Body of pancreas (tissue), 4 donors: Measurements from ENCODE around the gene TNS2. TPM values are rescaled to one million over a fixed set of nuclear protein-coding genes. Genes with fewer than 3 reads are reported as not detected.

Source experiments
- ATAC-seq: fragments of 150-250 bp; one replicate; pipeline ENCODE4 v1.9.1; 2016
- DNase-seq, 4 donors: peaks; one replicate each; pipeline ENCODE4 v3.0.0-alpha.2; 2019
- H3K27ac ChIP-seq, 4 donors: fragments of 200-600 bp; sonication (generic); 1 replicate in 3 of 4; 2 replicates in 1 of 4; pipeline versions ENCODE4 v1.5.1 to v1.6.1; 2016 to 2019; ENCODE audit warnings: mild to moderate bottlenecking in 1 of 4, mixed read lengths in 1 of 4, moderate library complexity in 1 of 4
- H3K27me3 ChIP-seq, 2 donors: fragments of 200-600 bp; sonication (generic); one replicate each; pipeline ENCODE4 v1.6.0; 2016; ENCODE audit warnings: mild to moderate bottlenecking in 1 of 2
- H3K36me3 ChIP-seq, 2 donors: fragments of 200-600 bp; sonication (generic); replicated peaks in 1 of 2; 2 replicates each; pipeline ENCODE4 v1.5.1; 2016; ENCODE audit warnings: low read depth in 2 of 2; ENCODE audit not compliant: insufficient read depth in 1 of 2
- H3K4me1 ChIP-seq: fragments of 200-600 bp; sonication (generic); one replicate; pipeline ENCODE4 v1.6.0; 2016
- H3K4me3 ChIP-seq, 2 donors: fragments of 200-600 bp; sonication (generic); 1 replicate in 1 of 2; 2 replicates in 1 of 2; pipeline ENCODE4 v1.5.1; 2016 to 2019
- H3K9me3 ChIP-seq, 3 donors: fragments of 200-600 bp; sonication (generic); 1 replicate in 2 of 3; 2 replicates in 1 of 3; pipeline ENCODE4 v1.5.1; 2016
- CTCF ChIP-seq, 7 experiments: fragments of 450-650 bp in 4 of 7; fragments of 200-600 bp in 3 of 7; sonication (generic) in 3 of 7; IDR thresholded peaks; one replicate each; pipeline ENCODE4 v1.5.1; 2016 to 2019; ENCODE audit warnings: antibody characterized with exemption in 7 of 7
- POLR2A ChIP-seq, 3 donors: fragments of 450-650 bp; IDR thresholded peaks; one replicate each; pipeline ENCODE4 v1.6.1; 2016; ENCODE audit warnings: antibody characterized with exemption in 3 of 3, mild to moderate bottlenecking in 2 of 3
- WGBS, 2 donors: methylation state at CpG; one replicate each; pipeline ENCODE4 v1.1.5; 2017; 5-methylcytosine and 5-hydroxymethylcytosine counted together
- intact Hi-C: fragments of 100-400 bp; cut with DNase I; formaldehyde crosslinking; loops from one replicate; pipeline ENCODE4 v1.15.1; 2023
- total RNA-seq, 2 donors: library from RNA; depleted of rRNA; stranded (reverse); fragments of >200 nt; gene quantifications; one replicate each; pipeline ENCODE4 v1.1.0, GENCODE V29; 2016

The TNS2 gene
- total RNA-seq, 2 donors from 2014 or later, result 75.5 to 113 TPM

- ATAC-seq, result no peak
- TF ChIP-seq POLR2A (IDR thresholded peaks at IDR 0.05) (no peak), CTCF (IDR thresholded peaks at IDR 0.05) (no peak)
These were observed 677 bp downstream of the TNS2 start for GRCh38 chr12:53050426-53051057.

GRCh38 chr12:53051058-53051880 lies 1.4 kb downstream of the TNS2 start:
- Histone ChIP-seq H3K27me3 (no peaks in the 10 kb centered on the region), H3K4me3 (no peak overlapping the region), H3K9me3 (no peaks in the 10 kb centered on the region), H3K36me3 (no peaks in the 10 kb centered on the region), H3K4me1 (peaks cover 83% of the 10 kb centered on the region), H3K27ac (peak overlapping the region; percentile 95 to 99 (median 98))
- 13 to 16% methylated on average over 10 to 11 of the region's 11 CpGs for WGBS, 2 donors
- peak; percentile 55 to 81 (median 74) for DNase-seq
- no peak for ATAC-seq
- intact Hi-C loops, result no loop called here
- TF ChIP-seq POLR2A (IDR thresholded peaks at IDR 0.05) (peak; percentile 27 to 46 (median 42)), CTCF (IDR thresholded peaks at IDR 0.05) (peak in 3 of 7 experiments; percentile 34 to 37 (median 35))

More at GRCh38 chr12:53050426-53051057, 677 bp downstream of the TNS2 start:
- peak overlapping the region; percentile 95 to 99 (median 98) for H3K27ac ChIP-seq
- intact Hi-C loops, result no loop called here
- peak overlapping the region; percentile 14 to 34 for H3K4me3 ChIP-seq
- DNase-seq, result no peak
- no peaks in the 10 kb centered on the region for H3K36me3 ChIP-seq
- H3K27me3 ChIP-seq, result no peaks in the 10 kb centered on the region
- H3K9me3 ChIP-seq, result no peaks in the 10 kb centered on the region
- WGBS, 2 donors, result 35 to 62% methylated on average over 2 of the region's 2 CpGs
- peaks cover 90% of the 10 kb centered on the region for H3K4me1 ChIP-seq

GRCh38 chr12:53051881-53052412 lies 2.1 kb downstream of the TNS2 start:
- Histone ChIP-seq H3K27me3 (no peaks in the 10 kb centered on the region), H3K4me1 (peaks cover 79% of the 10 kb centered on the region), H3K36me3 (no peaks in the 10 kb centered on the region), H3K4me3 (no peak overlapping the region), H3K9me3 (no peaks in the 10 kb centered on the region), H3K27ac (peak overlapping the region; percentile 95 to 99 (median 98))
- DNase-seq, result peak in 1 of 4 donors; percentile 14
- TF ChIP-seq POLR2A (IDR thresholded peaks at IDR 0.05) (no peak), CTCF (IDR thresholded peaks at IDR 0.05) (no peak)
- intact Hi-C loops, result no loop called here
- WGBS, 2 donors, result 18 to 22% methylated on average over 4 to 7 of the region's 7 CpGs
- no peak for ATAC-seq

GRCh38 chr12:53052419-53053217 lies 2.8 kb downstream of the TNS2 start:
- no peaks in the 10 kb centered on the region for H3K27me3 ChIP-seq
- H3K36me3 ChIP-seq, result no peaks in the 10 kb centered on the region
- H3K4me3 ChIP-seq, result no peak overlapping the region
- 21 to 35% methylated on average over 4 to 11 of the region's 11 CpGs for WGBS, 2 donors
- intact Hi-C loops, result no loop called here
- TF ChIP-seq POLR2A (IDR thresholded peaks at IDR 0.05) (peak in 1 of 3 donors; percentile 33), CTCF (IDR thresholded peaks at IDR 0.05) (no peak)
- H3K27ac ChIP-seq, result peak overlapping the region; percentile 95 to 99 (median 98)
- H3K4me1 ChIP-seq, result peaks cover 77% of the 10 kb centered on the region
- peak; percentile 29 for ATAC-seq
- H3K9me3 ChIP-seq, result no peaks in the 10 kb centered on the region
- peak; percentile 91 to 95 (median 94) for DNase-seq
